Psoas muscle (tissue), 8 donors: ENCODE results near the gene CEP72. TPM values are rescaled to one million over a fixed set of nuclear protein-coding genes. Genes with fewer than 3 reads are reported as not detected.

Source experiments
- ATAC-seq, 4 donors: fragments of 200-7000 bp; cut with Tn5 transposase; one replicate each; pipeline ENCODE4 v1.9.1; 2020; ENCODE audit warnings: moderate library complexity in 3 of 4, mild to moderate bottlenecking in 2 of 4
- DNase-seq, 2 donors: peaks; one replicate each; pipeline ENCODE4 v3.0.0-alpha.2; 2020
- H3K27ac ChIP-seq: fragments of 200-600 bp; one replicate; pipeline ENCODE4 v1.8.0; 2022
- H3K27me3 ChIP-seq, 3 donors: fragments of 200-600 bp in 1 of 3; one replicate each; pipeline versions ENCODE4 v1.6.1 to v1.8.0; 2013 to 2022; ENCODE audit warnings: low read length in 2 of 3, mild to moderate bottlenecking in 2 of 3, moderate library complexity in 1 of 3; ENCODE audit not compliant: insufficient read depth in 3 of 3
- H3K36me3 ChIP-seq, 2 donors: fragments of 200-600 bp in 1 of 2; one replicate each; pipeline versions ENCODE4 v1.6.1 to v1.8.0; 2013 to 2022; ENCODE audit warnings: low read depth in 1 of 2, mild to moderate bottlenecking in 1 of 2, moderate library complexity in 1 of 2; ENCODE audit not compliant: insufficient read depth in 1 of 2
- H3K4me1 ChIP-seq: fragments of 200-600 bp; one replicate; pipeline ENCODE4 v1.8.0; 2022
- H3K4me3 ChIP-seq: fragments of 200-600 bp; one replicate; pipeline ENCODE4 v1.8.0; 2022; ENCODE audit warnings: mild to moderate bottlenecking
- H3K9me3 ChIP-seq: fragments of 200-600 bp; one replicate; pipeline ENCODE4 v1.8.0; 2022
- WGBS, 3 donors: extraction: QIAGEN DNeasy Blood & Tissue Kit; methylation state at CpG; one replicate each; pipeline versions ENCODE4 v1.1.6 to v1.1.7; 2013; 5-methylcytosine and 5-hydroxymethylcytosine counted together
- intact Hi-C, 2 donors: fragments of 100-400 bp; cut with DNase I; formaldehyde crosslinking; loops; one replicate each; pipeline versions ENCODE4 v1.11.0 to v1.14.2; 2022
- polyA plus RNA-seq, 3 donors: library from polyadenylated mRNA; stranded (reverse); fragments of 200-250 nt; gene quantifications; one replicate each; pipeline ENCODE4 v1.2.3, GENCODE V29; 2013
- total RNA-seq, 4 donors: library from RNA; stranded (reverse); fragmentation: NEBNext Ultra II Directional in 2 of 4; extraction: Animal tissue kit (Norgen Biotek cat#: 25700) in 2 of 4; gene quantifications; one replicate each; pipeline versions ENCODE4 v1.2.1 to v1.2.4, GENCODE V29; 2021 to 2023
- TF ChIP-seq, protein P1 (sequence below): fragments of 200-600 bp; IDR thresholded peaks from one replicate; pipeline ENCODE4 v1.8.0; 2022; ENCODE audit warnings: antibody characterized with exemption
- donor health status: healthy with polysubstance abuse.
- donor health status: DM: no; HTN: no; CAD: no; lungs with moderate emphysema.
- donor health status: Bipolar disorder and iron deficiency.
- donor health status: healthy.
- donor health status: DM: yes; HTN: yes; CAD: no.
- donor health status: DM: no; HTN: no; CAD: no.
- donor health status: DM: no; HTN: no; CAD: no.
- donor health status: DM: yes; HTN: yes; CAD: no.

CEP72 gene
- total and polyA plus RNA-seq, 7 donors, result 0.43 to 2.4 (median 0.71) TPM

DNA sequence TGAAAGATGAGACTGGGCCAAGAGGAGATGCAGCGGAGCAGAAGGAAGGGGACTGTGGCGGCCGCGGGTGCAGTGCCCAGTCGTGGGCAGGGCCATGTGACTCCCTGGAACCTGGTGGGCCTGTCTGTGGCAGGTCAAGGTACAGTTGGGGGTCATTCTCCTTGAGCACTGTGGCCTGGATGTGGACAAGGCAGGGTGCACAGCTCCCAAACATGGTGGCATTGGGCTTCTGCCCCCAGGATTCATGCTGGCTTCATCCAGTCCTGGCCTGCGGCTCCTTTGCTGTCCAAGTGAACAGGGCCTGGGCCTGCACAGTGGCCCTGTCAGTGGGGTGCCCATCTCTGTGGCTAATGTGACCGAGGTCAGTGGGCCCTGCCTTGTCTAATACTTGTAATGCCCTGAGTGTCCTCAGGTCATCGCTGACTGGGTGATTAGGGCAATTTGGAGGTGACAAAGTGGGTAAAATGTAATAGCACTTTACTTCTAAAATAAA is 39.9 kb downstream of the CEP72 start:
- TF ChIP-seq, protein P1, sequence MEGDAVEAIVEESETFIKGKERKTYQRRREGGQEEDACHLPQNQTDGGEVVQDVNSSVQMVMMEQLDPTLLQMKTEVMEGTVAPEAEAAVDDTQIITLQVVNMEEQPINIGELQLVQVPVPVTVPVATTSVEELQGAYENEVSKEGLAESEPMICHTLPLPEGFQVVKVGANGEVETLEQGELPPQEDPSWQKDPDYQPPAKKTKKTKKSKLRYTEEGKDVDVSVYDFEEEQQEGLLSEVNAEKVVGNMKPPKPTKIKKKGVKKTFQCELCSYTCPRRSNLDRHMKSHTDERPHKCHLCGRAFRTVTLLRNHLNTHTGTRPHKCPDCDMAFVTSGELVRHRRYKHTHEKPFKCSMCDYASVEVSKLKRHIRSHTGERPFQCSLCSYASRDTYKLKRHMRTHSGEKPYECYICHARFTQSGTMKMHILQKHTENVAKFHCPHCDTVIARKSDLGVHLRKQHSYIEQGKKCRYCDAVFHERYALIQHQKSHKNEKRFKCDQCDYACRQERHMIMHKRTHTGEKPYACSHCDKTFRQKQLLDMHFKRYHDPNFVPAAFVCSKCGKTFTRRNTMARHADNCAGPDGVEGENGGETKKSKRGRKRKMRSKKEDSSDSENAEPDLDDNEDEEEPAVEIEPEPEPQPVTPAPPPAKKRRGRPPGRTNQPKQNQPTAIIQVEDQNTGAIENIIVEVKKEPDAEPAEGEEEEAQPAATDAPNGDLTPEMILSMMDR, result no peak
- DNase-seq (no peak), ATAC-seq (no peak)
- peaks cover 0 to 4% of the 10 kb centered on the region in 2 donors for H3K36me3 ChIP-seq
- no peaks in the 10 kb centered on the region for H3K9me3 ChIP-seq
- intact Hi-C loops, result no loop called here
- H3K4me3 ChIP-seq, result no peak overlapping the region
- no peak overlapping the region for H3K27ac ChIP-seq
- 90 to 95% (median 94%) methylated on average over 8 of the region's 8 CpGs for WGBS, 3 donors
- H3K4me1 ChIP-seq, result no peaks in the 10 kb centered on the region
- no peaks in the 10 kb centered on the region for H3K27me3 ChIP-seq

- no peaks in the 10 kb centered on the region for H3K9me3 ChIP-seq
- intact Hi-C loops, result no loop called here
- ATAC-seq (peak in 1 of 4 donors; percentile 35), DNase-seq (peak in 1 of 2 donors; percentile 22)
- H3K27ac ChIP-seq, result no peak overlapping the region
- TF ChIP-seq, protein P1, result no peak
- no peak overlapping the region for H3K4me3 ChIP-seq
- WGBS, 3 donors, result 79 to 86% (median 82%) methylated on average over 10 to 11 of the region's 11 CpGs
- H3K4me1 ChIP-seq, result no peaks in the 10 kb centered on the region
- no peaks in the 10 kb centered on the region for H3K27me3 ChIP-seq
- peaks cover 0 to 1% of the 10 kb centered on the region in 2 donors for H3K36me3 ChIP-seq
Measured at GRCh38 chr5:652773-653350, 40.7 kb downstream of the CEP72 start.

- Histone ChIP-seq H3K9me3 (no peaks in the 10 kb centered on the region), H3K4me3 (no peak overlapping the region), H3K4me1 (no peaks in the 10 kb centered on the region), H3K27ac (no peak overlapping the region), H3K36me3 (no peaks in the 10 kb centered on the region), H3K27me3 (no peaks in the 10 kb centered on the region)
- TF ChIP-seq, protein P1, result no peak
- WGBS, 3 donors, result 81 to 91% (median 82%) methylated on average over 17 of the region's 17 CpGs
- DNase-seq (peak in 1 of 2 donors; percentile 3), ATAC-seq (peak in 1 of 4 donors; percentile 39)
- intact Hi-C loops, result no loop called here
Measured at GRCh38 chr5:654071-654778, 42.1 kb downstream of the CEP72 start.

GRCh38 chr5:655406-655805 is 43.3 kb downstream of the CEP72 start:
- intact Hi-C loops, result no loop called here
- Histone ChIP-seq H3K9me3 (no peaks in the 10 kb centered on the region), H3K27ac (no peak overlapping the region), H3K4me3 (no peak overlapping the region), H3K36me3 (peaks cover 0 to 6% of the 10 kb centered on the region in 2 donors), H3K27me3 (no peaks in the 10 kb centered on the region), H3K4me1 (no peaks in the 10 kb centered on the region)
- TF ChIP-seq, protein P1, result no peak
- 90 to 93% (median 91%) methylated on average over 13 of the region's 13 CpGs for WGBS, 3 donors
- DNase-seq (peak in 1 of 2 donors; percentile 20), ATAC-seq (no peak)
